Natural killer cell (primary cell): ENCODE measurements around the gene SPATA31D3. TPM values are rescaled to one million over a fixed set of nuclear protein-coding genes. Genes with fewer than 3 reads are reported as not detected.
"Not testable (repeated sequence)": the region's sequence is repeated elsewhere in the genome, so short reads cannot be mapped to it uniquely, and the experiment has no call there.

Source experiments
- ATAC-seq, 3 donors: fragments of 150-1000 bp in 2 of 3; fragments of 200-7000 bp in 1 of 3; cut with Tn5 transposase; 1 replicate in 1 of 3; 2 replicates in 2 of 3; pipeline ENCODE4 v1.10.0; 2021; ENCODE audit warnings: mild to moderate bottlenecking in 2 of 3, moderate library complexity in 2 of 3
- DNase-seq, 2 donors: peaks; one replicate each; pipeline versions ENCODE4 v3.0.0 to v3.0.0-alpha.2; 2013 to 2021; ENCODE audit warnings: mixed read lengths in 1 of 2
- H3K27ac ChIP-seq: one replicate; pipeline ENCODE4 v1.5.1; 2013; ENCODE audit warnings: mild to moderate bottlenecking, low read length
- H3K27me3 ChIP-seq: one replicate; pipeline ENCODE4 v1.6.1; 2013; ENCODE audit warnings: low read length; ENCODE audit not compliant: control insufficient read depth, insufficient read depth
- H3K36me3 ChIP-seq: one replicate; pipeline ENCODE4 v1.6.1; 2013; ENCODE audit warnings: low read length; ENCODE audit not compliant: control insufficient read depth, insufficient read depth
- H3K4me1 ChIP-seq: one replicate; pipeline ENCODE4 v1.6.1; 2013; ENCODE audit warnings: low read length; ENCODE audit not compliant: control insufficient read depth, insufficient read depth
- H3K4me3 ChIP-seq: one replicate; pipeline ENCODE4 v1.5.1; 2013; ENCODE audit warnings: low read length
- H3K9me3 ChIP-seq: one replicate; pipeline ENCODE4 v1.6.1; 2013; ENCODE audit warnings: low read length; ENCODE audit not compliant: control insufficient read depth, insufficient read depth
- H3K27ac Mint-ChIP-seq, 2 donors: one replicate each; pipeline ENCODE4 v1.8.0; 2022; ENCODE audit warnings: mild to moderate bottlenecking in 2 of 2, mixed read lengths in 2 of 2, moderate library complexity in 1 of 2
- H3K27me3 Mint-ChIP-seq, 2 donors: one replicate each; pipeline ENCODE4 v1.8.0; 2022; ENCODE audit warnings: low read depth in 2 of 2, mixed read lengths in 2 of 2
- H3K36me3 Mint-ChIP-seq: one replicate; pipeline ENCODE4 v1.8.0; 2022; ENCODE audit warnings: mixed read lengths
- H3K4me1 Mint-ChIP-seq, 2 donors: one replicate each; pipeline ENCODE4 v1.8.0; 2022; ENCODE audit warnings: mixed read lengths in 2 of 2
- H3K4me3 Mint-ChIP-seq: one replicate; pipeline ENCODE4 v1.8.0; 2022; ENCODE audit warnings: mild to moderate bottlenecking, moderate library complexity, mixed read lengths
- H3K9me3 Mint-ChIP-seq, 2 donors: one replicate each; pipeline ENCODE4 v1.8.0; 2022; ENCODE audit warnings: mixed read lengths in 2 of 2
- WGBS: methylation state at CpG from one replicate; pipeline ENCODE4 v1.1.7; 2013; ENCODE audit warnings: missing lambda C conversion rate; ENCODE audit not compliant: insufficient coverage; 5-methylcytosine and 5-hydroxymethylcytosine counted together
- intact Hi-C: fragments of 100-400 bp; cut with micrococcal nuclease; formaldehyde crosslinking; loops from one replicate; pipeline ENCODE4 v1.14.2; 2022
- total RNA-seq, 4 donors: library from RNA; stranded (reverse); fragments of 120-200 nt in 1 of 4; gene quantifications; one replicate each; pipeline versions ENCODE4 v1.2.3 to v1.2.4, GENCODE V29; 2013 to 2022
- TF ChIP-seq, protein P1 (sequence below): fragments of 200-600 bp; IDR thresholded peaks from one replicate; pipeline ENCODE4 v1.8.0; 2022; ENCODE audit warnings: antibody characterized with exemption

Gene SPATA31D3
- total RNA-seq, result not detected
- not detected for total RNA-seq (2013)

DNA sequence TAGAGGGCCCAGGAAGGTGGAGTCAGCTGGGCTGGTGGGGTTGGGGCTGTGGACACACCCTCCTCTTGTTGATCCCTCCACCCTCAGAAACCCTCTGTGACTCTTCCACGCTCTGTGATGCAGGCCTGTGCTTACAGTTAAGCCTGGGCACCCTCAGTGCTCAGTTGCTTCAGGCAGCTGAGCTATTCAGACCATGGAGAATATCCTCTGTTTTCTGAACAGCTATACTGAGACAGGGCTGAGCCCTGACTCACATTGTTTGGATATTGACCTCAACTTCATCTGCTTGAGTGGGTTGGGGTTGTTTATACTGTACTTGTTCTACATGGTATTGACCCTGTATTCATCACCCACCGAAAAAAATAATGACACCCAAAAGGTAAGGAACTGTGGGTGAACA lies at the start of gene SPATA31D3:
SPATA31D3 (plus strand) TSS at position 108 of the 400 bp plus-strand sequence; CDS start at position 194, 86 bp downstream.
- H3K4me3 Mint-ChIP-seq, H3K36me3 Mint-ChIP-seq, H3K9me3 ChIP-seq, H3K4me1 ChIP-seq, H3K27ac Mint-ChIP-seq, DNase-seq, H3K4me1 Mint-ChIP-seq, H3K27me3 ChIP-seq, H3K9me3 Mint-ChIP-seq, H3K27ac ChIP-seq, H3K36me3 ChIP-seq, intact Hi-C loops, ATAC-seq, H3K4me3 ChIP-seq, H3K27me3 Mint-ChIP-seq: not testable (repeated sequence)
- WGBS, result no CpG with 5 or more reads among the region's 2 CpGs

DNA sequence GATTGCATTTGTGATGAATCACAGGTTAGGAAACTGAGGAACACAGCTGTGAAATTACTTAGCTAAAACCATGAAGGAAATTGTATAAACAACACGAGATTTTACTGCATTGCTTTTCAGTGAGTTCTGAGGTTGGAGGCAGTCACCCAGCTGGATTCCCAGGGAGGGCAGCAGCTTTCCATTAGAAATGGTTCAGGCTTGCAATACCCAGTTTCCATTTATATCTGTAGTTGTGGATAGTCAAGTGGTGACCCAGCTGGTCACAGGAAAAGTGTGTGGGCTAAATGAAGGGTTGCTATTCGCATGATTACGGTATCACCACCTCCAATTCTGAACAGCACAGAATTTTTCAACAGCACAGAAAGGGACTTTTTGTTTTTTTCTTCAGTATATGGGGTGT lies 49.4 kb upstream of the SPATA31D3 start:
- no peaks in the 10 kb centered on the region for H3K36me3 ChIP-seq
- Mint-ChIP-seq H3K36me3 (no peaks in the 10 kb centered on the region), H3K9me3 (no peaks in the 10 kb centered on the region), H3K27me3 (peaks cover 3 to 8% of the 10 kb centered on the region in 2 donors), H3K4me3 (no peak overlapping the region), H3K27ac (no peak overlapping the region), H3K4me1 (no peaks in the 10 kb centered on the region)
- H3K9me3 ChIP-seq, result no peaks in the 10 kb centered on the region
- no peak overlapping the region for H3K27ac ChIP-seq
- no peak overlapping the region for H3K4me3 ChIP-seq
- no peaks in the 10 kb centered on the region for H3K27me3 ChIP-seq
- no peak for ATAC-seq
- intact Hi-C loops, result no loop called here
- TF ChIP-seq, protein P1, sequence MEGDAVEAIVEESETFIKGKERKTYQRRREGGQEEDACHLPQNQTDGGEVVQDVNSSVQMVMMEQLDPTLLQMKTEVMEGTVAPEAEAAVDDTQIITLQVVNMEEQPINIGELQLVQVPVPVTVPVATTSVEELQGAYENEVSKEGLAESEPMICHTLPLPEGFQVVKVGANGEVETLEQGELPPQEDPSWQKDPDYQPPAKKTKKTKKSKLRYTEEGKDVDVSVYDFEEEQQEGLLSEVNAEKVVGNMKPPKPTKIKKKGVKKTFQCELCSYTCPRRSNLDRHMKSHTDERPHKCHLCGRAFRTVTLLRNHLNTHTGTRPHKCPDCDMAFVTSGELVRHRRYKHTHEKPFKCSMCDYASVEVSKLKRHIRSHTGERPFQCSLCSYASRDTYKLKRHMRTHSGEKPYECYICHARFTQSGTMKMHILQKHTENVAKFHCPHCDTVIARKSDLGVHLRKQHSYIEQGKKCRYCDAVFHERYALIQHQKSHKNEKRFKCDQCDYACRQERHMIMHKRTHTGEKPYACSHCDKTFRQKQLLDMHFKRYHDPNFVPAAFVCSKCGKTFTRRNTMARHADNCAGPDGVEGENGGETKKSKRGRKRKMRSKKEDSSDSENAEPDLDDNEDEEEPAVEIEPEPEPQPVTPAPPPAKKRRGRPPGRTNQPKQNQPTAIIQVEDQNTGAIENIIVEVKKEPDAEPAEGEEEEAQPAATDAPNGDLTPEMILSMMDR, result no peak
- H3K4me1 ChIP-seq, result no peaks in the 10 kb centered on the region
- 98% methylated on average over 2 of the region's 3 CpGs for WGBS
- no peak for DNase-seq

GRCh38 chr9:81894891-81895290 lies 48.4 kb upstream of the SPATA31D3 start:
- H3K4me1 Mint-ChIP-seq, result no peaks in the 10 kb centered on the region
- H3K27me3 Mint-ChIP-seq, result peaks cover 3 to 8% of the 10 kb centered on the region in 2 donors
- DNase-seq, result no peak
- Histone ChIP-seq H3K27me3 (no peaks in the 10 kb centered on the region), H3K4me1 (no peaks in the 10 kb centered on the region), H3K36me3 (no peaks in the 10 kb centered on the region), H3K27ac (no peak overlapping the region), H3K4me3 (no peak overlapping the region), H3K9me3 (no peaks in the 10 kb centered on the region)
- no peak overlapping the region for H3K4me3 Mint-ChIP-seq
- H3K27ac Mint-ChIP-seq, result no peak overlapping the region
- no peak for ATAC-seq
- no peaks in the 10 kb centered on the region for H3K36me3 Mint-ChIP-seq
- no peaks in the 10 kb centered on the region for H3K9me3 Mint-ChIP-seq
- intact Hi-C loops, result no loop called here
- TF ChIP-seq, protein P1, result no peak
- 67% methylated on average over 1 of the region's 1 CpG for WGBS

- no peak overlapping the region for H3K27ac Mint-ChIP-seq
- peaks cover 3 to 8% of the 10 kb centered on the region in 2 donors for H3K27me3 Mint-ChIP-seq
Measured at GRCh38 chr9:81896070-81896469, 47.2 kb upstream of the SPATA31D3 start.

More at GRCh38 chr9:81896070-81896469, 47.2 kb upstream of the SPATA31D3 start:
- Histone ChIP-seq H3K27ac (no peak overlapping the region), H3K27me3 (no peaks in the 10 kb centered on the region), H3K9me3 (no peaks in the 10 kb centered on the region), H3K4me1 (no peaks in the 10 kb centered on the region), H3K4me3 (no peak overlapping the region), H3K36me3 (no peaks in the 10 kb centered on the region)
- Mint-ChIP-seq H3K9me3 (no peaks in the 10 kb centered on the region), H3K4me3 (no peak overlapping the region), H3K4me1 (no peaks in the 10 kb centered on the region), H3K36me3 (no peaks in the 10 kb centered on the region)
- TF ChIP-seq, protein P1, result no peak
- intact Hi-C loops, result no loop called here
- no peak for DNase-seq
- no peak for ATAC-seq
